HG03175 (cell line): ENCODE results near the gene CEBPB.
"Not testable (repeated sequence)": the region's sequence is repeated elsewhere in the genome, so short reads cannot be mapped to it uniquely, and the experiment has no call there.

Source experiments
- ATAC-seq: cut with Tn5 transposase; IDR thresholded peaks from one replicate; pipeline ENCODE4 v1.9.1; 2021; ENCODE audit warnings: mild to moderate bottlenecking, moderate library complexity; ENCODE audit not compliant: unreplicated experiment

The CEBPB gene

GRCh38 chr20:50190251-50191064 is at the start of gene CEBPB:
Gene CEBPB (plus strand): TSS chr20:50190830. CDS start chr20:50191034, 204 bp downstream.
- peak; percentile 47 for ATAC-seq

GRCh38 chr20:50141018-50141675 is 49.5 kb upstream of the CEBPB start:
- no peak for ATAC-seq

GRCh38 chr20:50141811-50142561 is 48.6 kb upstream of the CEBPB start:
- ATAC-seq, result no peak

GRCh38 chr20:50142812-50143211 is 47.8 kb upstream of the CEBPB start:
- ATAC-seq, result no peak

GRCh38 chr20:50144362-50144761 is 46.3 kb upstream of the CEBPB start:
- ATAC-seq, result no peak

GRCh38 chr20:50145566-50145965 is 45.1 kb upstream of the CEBPB start:
- no peak for ATAC-seq

- ATAC-seq, result no peak
Measured at GRCh38 chr20:50146214-50146613, 44.4 kb upstream of the CEBPB start.

- ATAC-seq, result peak; percentile 63
Measured at GRCh38 chr20:50146732-50147662, 43.6 kb upstream of the CEBPB start.

GRCh38 chr20:50149481-50150254 is 41.0 kb upstream of the CEBPB start:
- no peak for ATAC-seq

GRCh38 chr20:50151034-50151743 is 39.4 kb upstream of the CEBPB start:
- ATAC-seq, result no peak

GRCh38 chr20:50152394-50153152 is 38.1 kb upstream of the CEBPB start:
- ATAC-seq, result no peak

- peak; percentile 10 for ATAC-seq
Measured at GRCh38 chr20:50153153-50153499, 37.5 kb upstream of the CEBPB start.

- ATAC-seq, result peak; percentile 96
Measured at GRCh38 chr20:50153500-50154377, 36.9 kb upstream of the CEBPB start, which contains the start of gene PEDS1. Gene PEDS1 (minus strand): TSS chr20:50153723. CDS start chr20:50153637, 86 bp downstream.

GRCh38 chr20:50161494-50161893 is 29.1 kb upstream of the CEBPB start:
- not testable (repeated sequence) for ATAC-seq

GRCh38 chr20:50163570-50164317 is 26.9 kb upstream of the CEBPB start:
- no peak for ATAC-seq

- ATAC-seq, result peak; percentile 92
Measured at GRCh38 chr20:50165684-50166554, 24.7 kb upstream of the CEBPB start.
